Psoas muscle (tissue), 8 donors: ENCODE measurements around the gene ADCY6. TPM values are rescaled to one million over a fixed set of nuclear protein-coding genes. Genes with fewer than 3 reads are reported as not detected.

Experiments used
- ATAC-seq, 4 donors: fragments of 200-7000 bp; cut with Tn5 transposase; one replicate each; pipeline ENCODE4 v1.9.1; 2020; ENCODE audit warnings: moderate library complexity in 3 of 4, mild to moderate bottlenecking in 2 of 4
- DNase-seq, 2 donors: peaks; one replicate each; pipeline ENCODE4 v3.0.0-alpha.2; 2020
- H3K27ac ChIP-seq: fragments of 200-600 bp; one replicate; pipeline ENCODE4 v1.8.0; 2022
- H3K27me3 ChIP-seq, 3 donors: fragments of 200-600 bp in 1 of 3; one replicate each; pipeline versions ENCODE4 v1.6.1 to v1.8.0; 2013 to 2022; ENCODE audit warnings: low read length in 2 of 3, mild to moderate bottlenecking in 2 of 3, moderate library complexity in 1 of 3; ENCODE audit not compliant: insufficient read depth in 3 of 3
- H3K36me3 ChIP-seq, 2 donors: fragments of 200-600 bp in 1 of 2; one replicate each; pipeline versions ENCODE4 v1.6.1 to v1.8.0; 2013 to 2022; ENCODE audit warnings: low read depth in 1 of 2, mild to moderate bottlenecking in 1 of 2, moderate library complexity in 1 of 2; ENCODE audit not compliant: insufficient read depth in 1 of 2
- H3K4me1 ChIP-seq: fragments of 200-600 bp; one replicate; pipeline ENCODE4 v1.8.0; 2022
- H3K4me3 ChIP-seq: fragments of 200-600 bp; one replicate; pipeline ENCODE4 v1.8.0; 2022; ENCODE audit warnings: mild to moderate bottlenecking
- H3K9me3 ChIP-seq: fragments of 200-600 bp; one replicate; pipeline ENCODE4 v1.8.0; 2022
- WGBS, 3 donors: extraction: QIAGEN DNeasy Blood & Tissue Kit; methylation state at CpG; one replicate each; pipeline versions ENCODE4 v1.1.6 to v1.1.7; 2013; 5-methylcytosine and 5-hydroxymethylcytosine counted together
- intact Hi-C, 2 donors: fragments of 100-400 bp; cut with DNase I; formaldehyde crosslinking; loops; one replicate each; pipeline versions ENCODE4 v1.11.0 to v1.14.2; 2022
- polyA plus RNA-seq, 3 donors: library from polyadenylated mRNA; stranded (reverse); fragments of 200-250 nt; gene quantifications; one replicate each; pipeline ENCODE4 v1.2.3, GENCODE V29; 2013
- total RNA-seq, 4 donors: library from RNA; stranded (reverse); fragmentation: NEBNext Ultra II Directional in 2 of 4; extraction: Animal tissue kit (Norgen Biotek cat#: 25700) in 2 of 4; gene quantifications; one replicate each; pipeline versions ENCODE4 v1.2.1 to v1.2.4, GENCODE V29; 2021 to 2023
- TF ChIP-seq, protein P1 (sequence below): fragments of 200-600 bp; IDR thresholded peaks from one replicate; pipeline ENCODE4 v1.8.0; 2022; ENCODE audit warnings: antibody characterized with exemption
- donor health status: healthy with polysubstance abuse.
- donor health status: DM: no; HTN: no; CAD: no; lungs with moderate emphysema.
- donor health status: Bipolar disorder and iron deficiency.
- donor health status: healthy.
- donor health status: DM: yes; HTN: yes; CAD: no.
- donor health status: DM: no; HTN: no; CAD: no.
- donor health status: DM: no; HTN: no; CAD: no.
- donor health status: DM: yes; HTN: yes; CAD: no.

ADCY6 gene
- total and polyA plus RNA-seq, 7 donors: 5.3 to 18.9 (median 13.1) TPM

DNA sequence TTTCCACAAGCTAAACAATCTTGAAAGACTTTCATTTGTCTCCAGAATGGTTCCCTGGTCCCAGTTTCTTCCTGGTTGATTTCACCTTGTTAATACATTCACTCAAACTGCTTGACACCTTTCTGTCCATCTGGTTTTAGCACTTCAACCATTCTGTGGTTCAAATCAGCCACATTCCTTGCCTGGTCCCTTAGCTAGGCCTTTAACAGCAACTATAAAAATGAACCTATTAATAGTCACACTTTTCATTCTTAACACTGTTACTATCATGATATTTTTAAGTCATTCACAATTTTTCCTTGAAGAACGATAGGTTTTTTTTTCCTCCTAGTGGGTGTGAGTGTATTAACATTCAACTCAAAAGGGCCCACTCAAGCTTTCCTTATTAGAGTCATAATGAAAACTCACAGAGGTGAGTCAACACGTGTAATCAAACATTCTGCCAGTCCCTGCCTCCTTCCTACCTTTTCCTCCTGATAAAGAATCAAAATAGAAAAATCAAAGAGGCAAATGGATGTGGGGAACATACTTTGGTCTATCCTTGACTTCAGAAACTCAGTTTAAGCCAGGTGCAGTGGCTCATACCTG is 38.0 kb downstream of the ADCY6 start:
- Histone ChIP-seq H3K4me3 (no peak overlapping the region), H3K9me3 (no peaks in the 10 kb centered on the region), H3K36me3 (no peaks in the 10 kb centered on the region), H3K27me3 (no peaks in the 10 kb centered on the region), H3K4me1 (no peaks in the 10 kb centered on the region), H3K27ac (no peak overlapping the region)
- TF ChIP-seq, protein P1, sequence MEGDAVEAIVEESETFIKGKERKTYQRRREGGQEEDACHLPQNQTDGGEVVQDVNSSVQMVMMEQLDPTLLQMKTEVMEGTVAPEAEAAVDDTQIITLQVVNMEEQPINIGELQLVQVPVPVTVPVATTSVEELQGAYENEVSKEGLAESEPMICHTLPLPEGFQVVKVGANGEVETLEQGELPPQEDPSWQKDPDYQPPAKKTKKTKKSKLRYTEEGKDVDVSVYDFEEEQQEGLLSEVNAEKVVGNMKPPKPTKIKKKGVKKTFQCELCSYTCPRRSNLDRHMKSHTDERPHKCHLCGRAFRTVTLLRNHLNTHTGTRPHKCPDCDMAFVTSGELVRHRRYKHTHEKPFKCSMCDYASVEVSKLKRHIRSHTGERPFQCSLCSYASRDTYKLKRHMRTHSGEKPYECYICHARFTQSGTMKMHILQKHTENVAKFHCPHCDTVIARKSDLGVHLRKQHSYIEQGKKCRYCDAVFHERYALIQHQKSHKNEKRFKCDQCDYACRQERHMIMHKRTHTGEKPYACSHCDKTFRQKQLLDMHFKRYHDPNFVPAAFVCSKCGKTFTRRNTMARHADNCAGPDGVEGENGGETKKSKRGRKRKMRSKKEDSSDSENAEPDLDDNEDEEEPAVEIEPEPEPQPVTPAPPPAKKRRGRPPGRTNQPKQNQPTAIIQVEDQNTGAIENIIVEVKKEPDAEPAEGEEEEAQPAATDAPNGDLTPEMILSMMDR: no peak
- ATAC-seq: no peak
- no peak for DNase-seq
- intact Hi-C loops: no loop called here
- 53 to 59% (median 59%) methylated on average over 2 of the region's 2 CpGs for WGBS, 3 donors

DNA sequence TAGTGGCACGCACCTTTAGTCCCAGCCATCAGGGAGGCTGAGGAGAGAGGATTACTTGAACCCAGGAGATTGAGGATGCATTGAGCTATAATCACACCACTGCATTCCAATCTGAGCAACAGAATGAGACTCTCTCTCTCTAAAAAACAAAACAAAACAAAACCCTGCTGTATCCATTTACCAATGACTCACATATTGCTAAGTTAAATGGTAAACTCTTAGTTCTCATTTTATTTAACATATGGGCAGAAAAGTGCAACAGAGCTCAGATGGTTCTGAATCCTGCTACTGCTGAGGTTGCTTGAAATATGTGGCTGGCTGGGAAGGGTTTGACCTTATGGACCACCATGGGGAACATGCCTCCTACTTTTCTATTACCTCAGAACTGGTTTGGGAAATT is 38.7 kb downstream of the ADCY6 start:
- H3K4me1 ChIP-seq: no peaks in the 10 kb centered on the region
- DNase-seq (no peak), ATAC-seq (no peak)
- TF ChIP-seq, protein P1: no peak
- no peaks in the 10 kb centered on the region for H3K9me3 ChIP-seq
- no peaks in the 10 kb centered on the region for H3K27me3 ChIP-seq
- no peaks in the 10 kb centered on the region for H3K36me3 ChIP-seq
- intact Hi-C loops: no loop called here
- H3K4me3 ChIP-seq: no peak overlapping the region
- WGBS, 3 donors: 94 to 100% (median 98%) methylated on average over 1 of the region's 1 CpG
- no peak overlapping the region for H3K27ac ChIP-seq

DNA sequence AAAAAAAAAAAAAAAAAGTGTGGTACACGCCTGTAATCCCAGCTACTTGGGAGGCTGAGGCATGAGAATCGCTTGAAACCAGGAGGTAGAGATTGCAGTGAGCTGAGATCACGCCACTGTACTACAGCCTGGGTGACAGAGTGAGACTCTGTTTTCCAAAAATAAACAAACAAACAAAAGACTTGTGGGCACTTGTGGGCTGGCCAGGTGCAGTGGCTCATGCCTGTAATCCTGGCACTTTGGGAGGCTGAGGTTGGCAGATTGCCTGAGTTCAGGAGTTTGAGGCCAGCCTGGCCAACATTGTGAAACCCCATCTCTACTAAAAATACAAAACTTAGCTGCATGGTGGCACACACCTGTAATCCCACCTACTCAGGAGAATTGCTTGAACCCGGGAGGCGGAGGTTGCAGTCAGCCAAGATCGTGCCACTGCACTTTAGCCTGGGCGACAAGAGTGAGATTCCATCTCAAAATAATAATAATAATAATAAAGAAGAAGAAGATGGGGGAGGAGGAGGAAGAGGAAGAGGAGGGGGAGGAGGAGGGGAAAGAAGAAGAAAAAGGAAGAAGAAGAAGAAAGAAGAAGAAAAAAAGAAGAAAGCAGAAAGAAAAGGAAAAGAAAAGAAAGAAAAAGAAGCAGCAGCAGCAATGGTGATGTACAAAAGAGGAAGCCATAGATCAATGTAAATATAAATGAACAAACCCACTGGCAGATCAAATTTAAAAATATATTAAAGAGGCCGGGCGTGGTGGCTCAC is 44.5 kb downstream of the ADCY6 start:
- ATAC-seq (peak in 3 of 4 donors; percentile 15 to 64 (median 55)), DNase-seq (no peak)
- Histone ChIP-seq H3K27me3 (peaks cover 0 to 4% (median 4%) of the 10 kb centered on the region in 3 donors), H3K4me1 (no peaks in the 10 kb centered on the region), H3K9me3 (no peaks in the 10 kb centered on the region), H3K4me3 (no peak overlapping the region), H3K36me3 (no peaks in the 10 kb centered on the region), H3K27ac (no peak overlapping the region)
- intact Hi-C loops: no loop called here
- TF ChIP-seq, protein P1: no peak
- 59 to 71% (median 66%) methylated on average over 9 of the region's 9 CpGs for WGBS, 3 donors

DNA sequence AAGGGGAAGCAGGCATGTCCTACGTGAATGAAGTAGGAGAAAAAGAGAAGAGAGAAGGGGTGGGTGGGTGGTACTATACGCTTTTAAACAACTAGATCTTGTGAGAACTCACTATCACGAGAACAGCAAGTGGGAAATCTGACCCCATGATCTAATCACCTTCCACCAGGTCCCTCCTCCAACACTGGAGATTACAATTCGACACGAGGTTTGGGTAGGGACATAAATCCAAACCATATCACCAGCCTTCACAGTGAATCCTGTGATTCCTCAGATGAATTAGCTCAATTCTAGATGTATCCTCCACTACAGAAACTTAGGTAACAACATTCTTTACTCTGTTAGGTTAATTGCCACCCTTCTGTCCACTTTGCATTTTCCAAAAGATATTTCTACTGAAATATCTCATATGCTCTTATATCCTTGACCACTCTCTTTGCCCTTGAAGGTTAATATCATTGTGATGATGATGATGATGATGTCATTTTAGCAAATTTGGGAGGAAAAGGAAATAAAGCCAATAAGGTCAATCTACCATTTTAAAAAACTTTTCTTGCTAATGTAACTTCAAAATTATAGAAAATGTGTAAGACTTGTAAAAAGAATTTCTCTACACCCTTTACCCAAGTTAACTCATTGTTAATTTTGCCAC is 49.1 kb downstream of the ADCY6 start:
- intact Hi-C loops: no loop called here
- H3K27me3 ChIP-seq: peaks cover 0 to 11% (median 4%) of the 10 kb centered on the region in 3 donors

More for the DNA sequence above, 49.1 kb downstream of the ADCY6 start:
- DNase-seq (no peak), ATAC-seq (no peak)
- Histone ChIP-seq H3K4me3 (no peak overlapping the region), H3K9me3 (no peaks in the 10 kb centered on the region), H3K4me1 (no peaks in the 10 kb centered on the region), H3K36me3 (no peaks in the 10 kb centered on the region), H3K27ac (no peak overlapping the region)
- TF ChIP-seq, protein P1: no peak
- 20 to 26% (median 23%) methylated on average over 5 of the region's 5 CpGs for WGBS, 3 donors
